Adipocyte (in vitro differentiated cells): Measurements from ENCODE around the gene PDZD8.

Experiments used
- DNase-seq: peaks from one replicate; pipeline ENCODE4 v3.0.0-alpha.2; 2015; ENCODE audit warnings: low read depth
- H3K27me3 ChIP-seq: replicated peaks from 2 replicates; pipeline ENCODE4 v1.7.0; 2013; ENCODE audit warnings: mild to moderate bottlenecking, low read length, moderate library complexity; ENCODE audit not compliant: control insufficient read depth, insufficient read depth
- H3K36me3 ChIP-seq: 2 replicates; pipeline ENCODE4 v1.7.0; 2013; ENCODE audit warnings: low read length, mild to moderate bottlenecking, moderate library complexity; ENCODE audit not compliant: control insufficient read depth, insufficient read depth, severe bottlenecking
- H3K4me1 ChIP-seq: 2 replicates; pipeline ENCODE4 v1.7.0; 2013; ENCODE audit warnings: mild to moderate bottlenecking, low read length, moderate library complexity; ENCODE audit not compliant: control insufficient read depth, insufficient read depth
- H3K4me3 ChIP-seq: 2 replicates; pipeline ENCODE4 v1.7.0; 2013; ENCODE audit warnings: mild to moderate bottlenecking, low read length, moderate library complexity
- H3K9ac ChIP-seq: 2 replicates; pipeline ENCODE4 v1.7.0; 2013; ENCODE audit warnings: mild to moderate bottlenecking, low read length, moderate library complexity
- H3K9me3 ChIP-seq: 2 replicates; pipeline ENCODE4 v1.7.0; 2013; ENCODE audit warnings: mild to moderate bottlenecking, low read length, moderate library complexity; ENCODE audit not compliant: control insufficient read depth

The PDZD8 gene

GRCh38 chr10:117341061-117341460 lies 34.2 kb downstream of the PDZD8 start:
- Histone ChIP-seq H3K4me1 (peaks cover 32% of the 10 kb centered on the region), H3K9me3 (no peaks in the 10 kb centered on the region), H3K4me3 (no peak overlapping the region), H3K36me3 (no peaks in the 10 kb centered on the region), H3K27me3 (no peaks in the 10 kb centered on the region), H3K9ac (no peak overlapping the region)
- no peak for DNase-seq

GRCh38 chr10:117339979-117340378 lies 35.3 kb downstream of the PDZD8 start:
- Histone ChIP-seq H3K36me3 (no peaks in the 10 kb centered on the region), H3K4me1 (peaks cover 29% of the 10 kb centered on the region), H3K9me3 (no peaks in the 10 kb centered on the region), H3K4me3 (no peak overlapping the region), H3K9ac (no peak overlapping the region), H3K27me3 (no peaks in the 10 kb centered on the region)
- no peak for DNase-seq

- Histone ChIP-seq H3K9ac (no peak overlapping the region), H3K9me3 (peaks cover 2% of the 10 kb centered on the region), H3K27me3 (no peaks in the 10 kb centered on the region), H3K36me3 (no peaks in the 10 kb centered on the region), H3K4me3 (no peak overlapping the region), H3K4me1 (peaks cover 26% of the 10 kb centered on the region)
- peak; percentile 49 for DNase-seq
Measured at GRCh38 chr10:117339578-117339977, 35.7 kb downstream of the PDZD8 start.

GRCh38 chr10:117334926-117335325 lies 40.3 kb downstream of the PDZD8 start:
- Histone ChIP-seq H3K9me3 (peaks cover 8% of the 10 kb centered on the region), H3K9ac (no peak overlapping the region), H3K4me3 (no peak overlapping the region), H3K27me3 (no peaks in the 10 kb centered on the region), H3K4me1 (peaks cover 10% of the 10 kb centered on the region), H3K36me3 (no peaks in the 10 kb centered on the region)
- DNase-seq = no peak

GRCh38 chr10:117334066-117334465 lies 41.2 kb downstream of the PDZD8 start:
- Histone ChIP-seq H3K36me3 (no peaks in the 10 kb centered on the region), H3K4me1 (peaks cover 1% of the 10 kb centered on the region), H3K4me3 (no peak overlapping the region), H3K9ac (no peak overlapping the region), H3K9me3 (peaks cover 8% of the 10 kb centered on the region), H3K27me3 (no peaks in the 10 kb centered on the region)
- no peak for DNase-seq

GRCh38 chr10:117327262-117327661 lies 48.0 kb downstream of the PDZD8 start:
- Histone ChIP-seq H3K36me3 (no peaks in the 10 kb centered on the region), H3K9ac (no peak overlapping the region), H3K27me3 (no peaks in the 10 kb centered on the region), H3K4me1 (no peaks in the 10 kb centered on the region), H3K4me3 (no peak overlapping the region), H3K9me3 (no peaks in the 10 kb centered on the region)
- no peak for DNase-seq

- no peaks in the 10 kb centered on the region for H3K9me3 ChIP-seq
Measured at GRCh38 chr10:117324367-117324766, 50.9 kb downstream of the PDZD8 start.

GRCh38 chr10:117322260-117322659 lies 53.0 kb downstream of the PDZD8 start:
- DNase-seq = no peak

More at GRCh38 chr10:117324367-117324766, 50.9 kb downstream of the PDZD8 start:
- H3K9ac ChIP-seq = no peak overlapping the region
- no peaks in the 10 kb centered on the region for H3K27me3 ChIP-seq
- no peak for DNase-seq
- H3K4me1 ChIP-seq = no peaks in the 10 kb centered on the region
- H3K4me3 ChIP-seq = no peak overlapping the region
- H3K36me3 ChIP-seq = no peaks in the 10 kb centered on the region

GRCh38 chr10:117320050-117320665 lies 55.1 kb downstream of the PDZD8 start:
- Histone ChIP-seq H3K9ac (no peak overlapping the region), H3K27me3 (no peaks in the 10 kb centered on the region), H3K36me3 (no peaks in the 10 kb centered on the region), H3K4me1 (no peaks in the 10 kb centered on the region), H3K4me3 (no peak overlapping the region), H3K9me3 (no peaks in the 10 kb centered on the region)
- DNase-seq = peak; percentile 51

More at GRCh38 chr10:117322260-117322659, 53.0 kb downstream of the PDZD8 start:
- no peaks in the 10 kb centered on the region for H3K27me3 ChIP-seq
- H3K36me3 ChIP-seq = no peaks in the 10 kb centered on the region
- no peaks in the 10 kb centered on the region for H3K4me1 ChIP-seq
- H3K4me3 ChIP-seq = no peak overlapping the region
- H3K9me3 ChIP-seq = no peaks in the 10 kb centered on the region
- no peak overlapping the region for H3K9ac ChIP-seq

- H3K27me3 ChIP-seq = no peaks in the 10 kb centered on the region
- H3K4me3 ChIP-seq = no peak overlapping the region
- H3K9ac ChIP-seq = no peak overlapping the region
- H3K9me3 ChIP-seq = no peaks in the 10 kb centered on the region
- no peaks in the 10 kb centered on the region for H3K4me1 ChIP-seq
- H3K36me3 ChIP-seq = peaks cover 4% of the 10 kb centered on the region
- peak; percentile 47 for DNase-seq
Measured at GRCh38 chr10:117318909-117319308, 56.3 kb downstream of the PDZD8 start.

- Histone ChIP-seq H3K27me3 (no peaks in the 10 kb centered on the region), H3K9me3 (no peaks in the 10 kb centered on the region), H3K36me3 (peaks cover 10% of the 10 kb centered on the region), H3K9ac (no peak overlapping the region), H3K4me3 (no peak overlapping the region), H3K4me1 (no peaks in the 10 kb centered on the region)
- DNase-seq = no peak
Measured at GRCh38 chr10:117316701-117317100, 58.5 kb downstream of the PDZD8 start.

- Histone ChIP-seq H3K9me3 (no peaks in the 10 kb centered on the region), H3K36me3 (peaks cover 10% of the 10 kb centered on the region), H3K4me3 (no peak overlapping the region), H3K27me3 (no peaks in the 10 kb centered on the region), H3K4me1 (no peaks in the 10 kb centered on the region), H3K9ac (no peak overlapping the region)
- DNase-seq = no peak
Measured at GRCh38 chr10:117313641-117314040, 61.6 kb downstream of the PDZD8 start.
